Activated T-cell treated with anti-CD3 and anti-CD28 coated beads, Interleukin-2, amount 50 U/mL, for 72 hours (primary cell): Measurements from ENCODE around the gene CDH5. TPM values are rescaled to one million over a fixed set of nuclear protein-coding genes. Genes with fewer than 3 reads are reported as not detected.

ENCODE experiments used
- ATAC-seq, 2 donors: fragments of 150-1000 bp; cut with Tn5 transposase; replicated peaks in 1 of 2; 2 replicates each; pipeline ENCODE4 v1.10.0; 2021; ENCODE audit warnings: moderate library complexity in 2 of 2, mild to moderate bottlenecking in 1 of 2
- DNase-seq, 2 donors: peaks; one replicate each; pipeline ENCODE4 v3.0.0; 2021 to 2022; ENCODE audit warnings: mixed read lengths in 1 of 2
- H3K27ac Mint-ChIP-seq: one replicate; pipeline ENCODE4 v1.8.0; 2022; ENCODE audit warnings: mild to moderate bottlenecking, moderate library complexity, mixed read lengths
- H3K27me3 Mint-ChIP-seq: one replicate; pipeline ENCODE4 v1.8.0; 2022; ENCODE audit warnings: low read depth, mixed read lengths
- H3K36me3 Mint-ChIP-seq, 2 donors: one replicate each; pipeline ENCODE4 v1.8.0; 2022; ENCODE audit warnings: mixed read lengths in 2 of 2, mild to moderate bottlenecking in 1 of 2; ENCODE audit not compliant: insufficient read depth in 2 of 2
- H3K4me1 Mint-ChIP-seq: one replicate; pipeline ENCODE4 v1.8.0; 2022; ENCODE audit warnings: low read depth, mixed read lengths
- H3K4me3 Mint-ChIP-seq, 2 donors: one replicate each; pipeline ENCODE4 v1.8.0; 2022; ENCODE audit warnings: mild to moderate bottlenecking in 2 of 2, mixed read lengths in 2 of 2, moderate library complexity in 2 of 2
- H3K9me3 Mint-ChIP-seq, 2 donors: one replicate each; pipeline ENCODE4 v1.8.0; 2022; ENCODE audit warnings: mixed read lengths in 2 of 2
- total RNA-seq, 2 donors: library from RNA; stranded (reverse); gene quantifications; one replicate each; pipeline ENCODE4 v1.2.3, GENCODE V29; 2022

CDH5 gene
- total RNA-seq, 2 donors from 2014 or later = not detected

DNA sequence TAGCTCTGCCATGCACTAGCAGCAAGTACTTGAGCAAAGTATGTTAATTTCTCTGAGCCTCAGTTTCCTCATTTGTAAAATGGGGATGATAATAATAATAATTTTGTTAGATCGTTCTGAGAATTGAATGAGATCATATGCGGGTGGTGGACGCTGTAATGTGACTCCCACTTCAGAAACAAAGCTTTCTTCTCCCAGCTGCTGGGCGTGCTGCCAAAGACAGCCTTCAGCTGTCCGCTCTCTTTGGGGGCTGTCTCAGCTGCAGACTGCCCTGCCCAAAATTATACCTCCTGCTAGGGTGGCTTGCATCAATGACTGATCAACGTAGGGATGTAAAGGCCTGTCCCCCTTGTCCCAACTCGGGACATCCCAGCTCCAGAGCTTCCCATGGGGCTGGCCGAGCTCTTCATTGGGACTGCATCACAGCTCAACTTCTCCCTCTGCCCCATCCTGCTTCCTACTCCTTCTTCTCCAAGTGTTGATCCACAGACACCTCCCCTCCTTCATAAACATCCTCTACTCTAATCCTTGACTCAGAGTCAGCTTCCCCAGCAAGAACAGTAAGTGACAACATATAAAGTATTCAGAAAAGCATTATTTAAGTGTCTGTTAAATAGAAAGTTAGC is 30.7 kb upstream of the CDH5 start:
- no peaks in the 10 kb centered on the region for H3K4me1 Mint-ChIP-seq
- no peak overlapping the region for H3K27ac Mint-ChIP-seq
- DNase-seq (no peak), ATAC-seq (no peak)
- H3K4me3 Mint-ChIP-seq = no peak overlapping the region
- no peaks in the 10 kb centered on the region for H3K36me3 Mint-ChIP-seq
- peaks cover 1 to 2% of the 10 kb centered on the region in 2 donors for H3K9me3 Mint-ChIP-seq
- H3K27me3 Mint-ChIP-seq = peaks cover 19% of the 10 kb centered on the region

DNA sequence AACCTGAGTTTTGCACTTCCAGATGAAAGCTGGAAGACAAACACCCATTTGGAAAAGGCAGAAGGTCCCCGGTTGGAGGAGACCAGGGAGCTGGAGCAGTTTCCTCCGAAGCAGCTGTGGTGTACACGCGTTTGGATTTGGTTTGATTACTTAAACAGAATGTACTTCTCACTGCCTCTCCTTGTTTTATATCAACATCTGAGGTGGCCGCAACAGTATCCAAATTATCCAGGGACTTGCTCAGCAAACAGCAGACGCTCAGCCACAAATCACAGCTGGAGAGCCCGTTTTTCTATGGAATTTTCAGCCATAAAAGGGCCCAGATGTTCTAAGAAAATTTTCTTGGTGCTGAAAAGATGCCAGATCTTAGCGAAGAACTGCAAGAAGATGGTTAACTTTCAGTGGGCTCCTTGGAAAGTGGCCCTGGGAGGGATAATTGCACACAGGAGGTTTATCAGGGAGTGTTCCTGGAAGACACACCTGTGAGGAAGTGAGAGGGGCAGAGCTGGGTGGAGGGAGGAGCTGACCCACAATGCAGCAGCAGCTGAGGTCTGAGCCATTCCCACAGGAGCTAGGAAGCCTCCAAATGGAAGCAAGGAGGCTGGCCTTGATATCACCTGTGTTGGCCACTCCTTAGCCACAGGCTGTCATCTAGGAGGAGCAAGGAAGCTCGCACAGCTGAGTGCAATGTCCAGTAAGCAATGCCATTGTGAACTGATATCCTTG is 28.9 kb upstream of the CDH5 start:
- no peak for DNase-seq
- Mint-ChIP-seq H3K36me3 (no peaks in the 10 kb centered on the region), H3K9me3 (no peaks in the 10 kb centered on the region), H3K4me1 (no peaks in the 10 kb centered on the region), H3K4me3 (no peak overlapping the region), H3K27me3 (peaks cover 32% of the 10 kb centered on the region), H3K27ac (no peak overlapping the region)
- no peak for ATAC-seq

DNA sequence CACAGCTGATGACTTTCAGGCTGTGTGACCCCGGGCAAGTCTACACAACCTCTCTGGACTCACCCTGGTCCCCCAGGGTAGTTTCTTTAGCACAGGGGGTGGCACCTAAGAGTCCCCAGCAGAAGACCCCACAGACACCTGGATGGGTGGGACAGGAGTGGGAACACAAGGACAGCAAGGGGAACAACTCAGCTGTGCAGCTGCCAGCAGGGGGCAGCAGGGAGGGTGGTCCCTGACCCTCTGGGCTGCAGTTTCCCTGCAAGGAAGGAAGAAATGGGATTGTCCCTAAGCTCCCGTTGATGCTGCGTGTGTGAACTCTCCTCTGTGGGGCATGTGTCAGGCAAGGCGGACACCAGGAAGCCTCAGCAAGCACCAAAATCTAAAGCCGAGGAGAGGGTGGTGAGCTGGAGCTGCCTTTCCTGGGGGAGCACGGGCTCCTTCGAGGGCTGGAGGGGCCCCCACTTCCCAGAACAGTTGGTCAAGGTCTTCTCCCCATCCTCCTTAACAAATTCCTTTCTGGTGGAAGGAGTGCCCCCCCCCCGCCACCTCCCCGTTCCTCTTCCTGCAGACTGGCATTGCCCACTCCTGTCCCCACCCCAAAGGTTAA is 24.1 kb upstream of the CDH5 start:
- H3K36me3 Mint-ChIP-seq = no peaks in the 10 kb centered on the region
- no peak overlapping the region for H3K4me3 Mint-ChIP-seq
- ATAC-seq = peak in 1 of 2 donors; percentile 25
- peak; percentile 16 to 27 for DNase-seq
- H3K27ac Mint-ChIP-seq = no peak overlapping the region
- peaks cover 50% of the 10 kb centered on the region for H3K27me3 Mint-ChIP-seq
- no peaks in the 10 kb centered on the region for H3K9me3 Mint-ChIP-seq
- no peaks in the 10 kb centered on the region for H3K4me1 Mint-ChIP-seq

DNA sequence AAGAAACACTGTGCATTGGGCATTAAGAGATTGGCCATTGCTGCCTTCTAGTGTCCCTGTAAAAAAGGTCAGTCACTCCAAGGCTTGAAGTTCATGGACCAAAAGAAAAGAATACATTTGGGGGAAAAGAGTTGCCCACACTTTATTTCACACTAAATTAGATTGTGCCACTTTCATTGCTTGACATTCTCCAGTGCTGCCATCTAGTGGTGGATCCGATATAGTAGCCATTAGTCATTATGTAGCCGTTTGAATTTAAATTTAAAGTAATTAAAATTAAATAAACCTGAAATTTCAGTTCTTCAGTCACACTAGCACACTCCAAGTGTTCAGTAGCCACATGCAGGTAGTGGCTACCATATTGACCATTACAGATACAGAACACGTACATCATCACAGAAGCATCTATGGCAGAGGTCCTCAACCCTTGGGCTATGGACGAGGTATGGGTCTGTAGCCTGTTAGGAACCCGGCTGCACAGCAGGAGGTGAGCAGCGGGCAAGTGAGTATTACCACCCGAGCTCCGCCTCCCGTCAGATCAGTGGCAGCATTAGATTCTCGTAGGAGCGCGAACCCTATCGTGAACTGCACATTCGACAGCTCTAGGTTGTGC is 21.9 kb upstream of the CDH5 start:
- H3K27ac Mint-ChIP-seq = no peak overlapping the region
- DNase-seq (peak; percentile 33 to 51), ATAC-seq (no peak)
- no peaks in the 10 kb centered on the region for H3K9me3 Mint-ChIP-seq
- H3K36me3 Mint-ChIP-seq = no peaks in the 10 kb centered on the region
- no peak overlapping the region for H3K4me3 Mint-ChIP-seq
- peaks cover 63% of the 10 kb centered on the region for H3K27me3 Mint-ChIP-seq
- no peaks in the 10 kb centered on the region for H3K4me1 Mint-ChIP-seq

DNA sequence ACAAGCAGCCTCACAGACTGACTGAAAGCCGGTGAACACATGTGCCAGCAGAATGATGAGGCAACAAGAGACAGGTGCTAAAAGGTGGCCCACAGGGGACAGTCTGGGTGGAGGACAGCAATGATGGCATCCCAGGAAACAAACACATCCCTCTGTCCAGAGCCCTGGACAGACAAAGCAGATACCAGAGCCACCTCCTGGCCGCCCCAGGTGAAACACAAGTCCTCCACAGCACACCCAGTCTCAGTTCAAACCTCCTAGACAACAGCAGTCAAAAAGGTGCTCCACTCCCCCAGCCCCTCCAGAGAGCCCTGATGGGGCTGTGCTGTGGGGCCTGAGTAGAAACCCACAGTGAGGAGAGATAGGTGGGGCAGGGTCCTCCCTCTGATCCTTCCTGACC is 20.3 kb upstream of the CDH5 start:
- Mint-ChIP-seq H3K4me1 (no peaks in the 10 kb centered on the region), H3K27me3 (peaks cover 63% of the 10 kb centered on the region), H3K27ac (no peak overlapping the region), H3K36me3 (no peaks in the 10 kb centered on the region), H3K4me3 (no peak overlapping the region), H3K9me3 (no peaks in the 10 kb centered on the region)
- ATAC-seq (no peak), DNase-seq (no peak)

DNA sequence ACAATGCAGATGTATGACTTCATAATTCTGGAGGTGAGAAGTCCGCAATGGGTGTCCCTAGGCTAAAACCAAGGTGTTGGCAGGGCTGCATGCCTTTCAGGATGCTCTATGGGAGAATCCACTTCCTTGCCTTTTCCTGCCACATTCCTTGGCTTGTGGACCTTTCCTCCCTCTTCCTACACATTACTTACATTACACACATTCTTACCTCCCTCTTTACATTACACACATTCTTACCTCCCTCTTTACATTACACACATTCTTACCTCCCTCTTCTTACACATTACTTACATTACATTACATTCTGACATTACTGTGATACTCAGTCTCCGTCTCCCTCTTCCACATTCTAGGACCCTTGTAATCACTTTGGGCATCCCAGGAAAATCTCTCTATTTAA is 14.2 kb upstream of the CDH5 start:
- H3K27me3 Mint-ChIP-seq = peaks cover 48% of the 10 kb centered on the region
- H3K36me3 Mint-ChIP-seq = no peaks in the 10 kb centered on the region
- DNase-seq = no peak
- no peak for ATAC-seq
- H3K27ac Mint-ChIP-seq = no peak overlapping the region
- no peaks in the 10 kb centered on the region for H3K9me3 Mint-ChIP-seq
- peaks cover 5% of the 10 kb centered on the region for H3K4me1 Mint-ChIP-seq
- no peak overlapping the region for H3K4me3 Mint-ChIP-seq

DNA sequence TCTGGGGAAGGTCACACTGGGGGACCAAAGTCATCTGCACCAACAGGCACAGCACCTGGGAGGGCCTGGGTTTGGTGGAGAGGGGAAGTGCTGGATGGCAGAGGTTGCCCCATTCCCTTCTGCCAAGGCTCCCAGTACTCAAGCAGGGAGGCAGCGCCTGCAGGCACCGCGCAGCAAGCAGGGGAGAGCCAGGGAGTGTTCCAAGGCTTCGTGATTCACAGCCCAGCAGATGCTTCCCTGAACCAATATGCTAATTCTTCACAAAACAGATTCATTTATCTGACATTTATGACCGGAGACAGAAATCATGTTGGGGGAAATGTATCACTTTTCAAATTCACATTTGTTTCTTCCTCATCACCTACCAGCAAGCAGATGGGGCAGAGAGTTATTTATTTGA is 13.4 kb upstream of the CDH5 start:
- Mint-ChIP-seq H3K4me3 (no peak overlapping the region), H3K9me3 (no peaks in the 10 kb centered on the region), H3K4me1 (peaks cover 5% of the 10 kb centered on the region), H3K27me3 (peaks cover 49% of the 10 kb centered on the region), H3K36me3 (no peaks in the 10 kb centered on the region), H3K27ac (no peak overlapping the region)
- DNase-seq (no peak), ATAC-seq (no peak)

DNA sequence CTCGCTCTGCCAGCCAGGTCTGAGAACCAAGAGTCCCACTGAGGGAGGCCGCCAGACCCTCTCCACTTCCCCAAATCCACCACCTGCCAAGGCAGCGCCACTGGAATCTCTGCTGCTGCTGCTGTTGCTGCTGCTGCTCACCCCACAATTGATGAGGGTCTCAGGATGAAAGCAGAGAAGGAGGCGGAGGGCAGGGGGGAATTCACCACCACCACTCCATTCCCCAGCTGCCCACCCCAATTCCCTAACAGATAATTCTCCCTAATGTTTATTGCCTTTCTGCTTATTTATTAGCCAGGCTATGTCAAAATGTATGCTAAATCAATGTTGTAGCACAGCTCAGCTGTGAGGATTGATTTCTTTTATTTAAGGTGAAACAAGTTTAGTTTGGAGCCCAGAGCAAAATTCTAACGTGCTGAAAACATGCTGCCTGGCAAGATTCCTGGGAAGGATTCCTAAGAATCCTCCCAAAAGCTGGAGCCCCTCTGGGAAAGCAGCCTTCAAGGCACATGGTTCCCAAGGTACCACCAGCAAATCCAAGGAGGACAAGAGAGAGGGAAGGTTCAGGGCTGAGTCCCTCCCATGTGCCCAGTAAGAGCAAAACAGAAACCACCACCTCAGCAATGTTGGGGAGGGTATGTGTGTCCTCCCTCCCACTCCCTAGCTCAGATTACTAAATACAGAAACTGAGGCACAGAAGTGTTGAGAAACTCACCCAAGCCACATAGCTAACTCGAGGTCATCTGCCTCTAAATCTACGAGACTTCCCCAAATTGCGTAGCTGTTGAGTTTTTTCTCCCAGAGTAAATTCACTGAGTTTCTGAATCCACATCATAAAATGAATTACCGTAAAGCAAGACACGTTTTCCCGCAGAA is 12.2 kb upstream of the CDH5 start:
- no peak for DNase-seq
- Mint-ChIP-seq H3K4me1 (peaks cover 5% of the 10 kb centered on the region), H3K9me3 (no peaks in the 10 kb centered on the region), H3K27ac (no peak overlapping the region), H3K27me3 (peaks cover 39% of the 10 kb centered on the region), H3K4me3 (no peak overlapping the region), H3K36me3 (no peaks in the 10 kb centered on the region)
- ATAC-seq = peak in 1 of 2 donors; percentile 28

DNA sequence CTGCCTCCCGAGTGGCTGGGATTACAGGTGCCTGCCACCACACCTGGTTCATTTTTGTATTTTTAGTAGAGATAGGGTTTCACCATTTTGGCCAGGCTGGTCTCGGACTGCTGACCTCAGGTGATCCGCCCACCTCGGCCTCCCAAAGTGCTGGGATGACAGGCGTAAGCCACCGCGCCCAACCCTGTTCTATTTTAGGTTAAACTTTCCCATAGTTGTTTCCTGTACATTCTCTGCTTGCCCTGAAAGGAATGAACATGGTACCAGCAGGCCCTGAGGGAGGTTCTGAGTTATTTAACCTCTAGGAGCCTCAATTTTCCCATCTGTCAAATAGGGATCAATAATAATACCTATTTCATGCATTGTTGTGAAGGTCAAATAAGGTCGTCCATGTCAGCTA is 11.0 kb upstream of the CDH5 start:
- Mint-ChIP-seq H3K36me3 (no peaks in the 10 kb centered on the region), H3K27me3 (peaks cover 31% of the 10 kb centered on the region), H3K9me3 (no peaks in the 10 kb centered on the region), H3K4me1 (peaks cover 5% of the 10 kb centered on the region), H3K27ac (no peak overlapping the region), H3K4me3 (no peak overlapping the region)
- no peak for DNase-seq
- no peak for ATAC-seq

DNA sequence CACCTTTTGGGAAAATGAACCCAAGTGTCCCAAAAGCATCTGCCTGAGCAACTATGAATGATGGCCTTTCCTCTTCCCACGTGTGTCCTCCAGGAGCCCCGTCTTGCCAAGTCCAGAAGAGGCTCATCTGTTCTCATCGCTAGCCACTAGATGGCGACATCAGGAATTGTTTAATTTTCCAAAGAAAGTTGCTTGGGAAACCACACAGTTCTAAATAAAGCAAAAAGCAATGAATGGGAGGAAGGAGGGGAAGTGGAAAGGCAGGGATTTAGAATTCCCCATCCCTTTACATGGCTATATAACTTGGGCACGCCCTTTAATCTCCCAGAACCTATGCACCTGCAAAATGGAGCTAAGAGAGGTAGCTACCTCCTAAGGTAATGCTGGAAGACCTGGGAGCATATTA is 9.0 kb upstream of the CDH5 start:
- H3K4me3 Mint-ChIP-seq = no peak overlapping the region
- no peak overlapping the region for H3K27ac Mint-ChIP-seq
- ATAC-seq = no peak
- no peaks in the 10 kb centered on the region for H3K36me3 Mint-ChIP-seq
- no peaks in the 10 kb centered on the region for H3K9me3 Mint-ChIP-seq
- DNase-seq = peak; percentile 8 to 23
- peaks cover 45% of the 10 kb centered on the region for H3K27me3 Mint-ChIP-seq
- peaks cover 5% of the 10 kb centered on the region for H3K4me1 Mint-ChIP-seq

DNA sequence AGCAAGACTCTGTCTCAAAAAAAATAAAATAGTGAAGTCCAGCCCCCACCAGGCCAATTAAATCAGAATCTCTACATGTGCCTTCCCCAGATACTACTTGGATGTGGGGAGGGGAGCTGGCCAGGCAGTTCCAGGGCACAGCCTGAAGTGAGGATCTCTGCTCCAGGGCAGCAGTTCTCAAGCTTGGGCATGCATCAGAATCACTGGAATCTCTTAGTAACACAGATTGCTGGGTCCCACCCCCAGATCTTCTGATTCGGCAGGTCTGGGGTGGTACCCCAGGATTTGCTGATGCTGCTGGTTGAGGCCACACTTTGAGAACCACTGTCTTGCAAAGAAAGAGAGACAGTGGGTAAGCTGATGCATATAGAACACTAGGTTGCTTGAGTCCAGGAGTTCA is 8.3 kb upstream of the CDH5 start:
- no peak for ATAC-seq
- peaks cover 5% of the 10 kb centered on the region for H3K4me1 Mint-ChIP-seq
- H3K27me3 Mint-ChIP-seq = peaks cover 46% of the 10 kb centered on the region
- H3K4me3 Mint-ChIP-seq = no peak overlapping the region
- H3K27ac Mint-ChIP-seq = no peak overlapping the region
- no peaks in the 10 kb centered on the region for H3K9me3 Mint-ChIP-seq
- no peak for DNase-seq
- no peaks in the 10 kb centered on the region for H3K36me3 Mint-ChIP-seq

DNA sequence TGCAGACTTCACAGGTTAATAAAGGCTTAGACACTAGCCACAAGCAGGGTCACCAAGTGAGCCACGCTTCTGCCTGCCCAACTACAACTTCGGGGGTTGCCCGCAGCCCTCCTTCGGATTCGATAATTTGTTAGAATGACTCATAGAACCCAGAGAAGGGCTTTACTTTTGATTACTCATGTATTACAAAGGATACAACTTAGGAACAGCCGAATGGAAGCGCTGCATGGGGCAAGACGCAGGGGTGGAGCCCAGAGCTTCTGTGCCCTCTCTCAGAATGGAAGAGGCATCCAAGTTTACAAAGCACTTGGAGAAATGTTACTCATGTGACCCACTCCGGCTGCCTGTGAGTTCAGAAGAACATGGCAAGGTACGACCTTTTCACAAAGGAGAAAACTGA is 7.5 kb upstream of the CDH5 start:
- ATAC-seq (no peak), DNase-seq (no peak)
- Mint-ChIP-seq H3K4me1 (peaks cover 5% of the 10 kb centered on the region), H3K27me3 (peaks cover 46% of the 10 kb centered on the region), H3K36me3 (no peaks in the 10 kb centered on the region), H3K9me3 (no peaks in the 10 kb centered on the region), H3K27ac (no peak overlapping the region), H3K4me3 (no peak overlapping the region)
